ENCODE results near the gene CD300LG.

DNA sequence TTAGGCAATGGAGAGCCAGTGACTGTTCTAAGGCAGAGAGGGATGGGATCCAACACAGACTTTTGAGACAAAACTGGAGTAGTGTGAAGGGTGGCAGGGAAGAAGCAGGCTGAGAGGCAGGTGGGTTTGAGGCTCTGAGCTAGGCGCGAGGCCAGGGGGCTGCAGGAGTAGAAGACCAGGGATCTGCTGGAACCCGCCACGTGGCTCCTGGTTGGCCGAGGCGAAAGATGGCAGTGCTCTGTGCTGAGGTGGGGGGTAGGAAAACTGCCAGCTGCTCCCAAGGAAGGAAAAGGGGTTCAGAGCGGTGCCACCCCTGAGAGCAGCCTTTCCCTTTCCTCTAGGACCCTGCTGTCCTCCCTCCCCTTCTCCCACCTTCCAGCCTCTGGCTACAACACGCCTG is 5.6 kb downstream of the CD300LG start:
- no peak for TF ChIP-seq POLR2AphosphoS5 (IDR thresholded peaks at IDR 0.05)
- TF ChIP-seq, protein P1, sequence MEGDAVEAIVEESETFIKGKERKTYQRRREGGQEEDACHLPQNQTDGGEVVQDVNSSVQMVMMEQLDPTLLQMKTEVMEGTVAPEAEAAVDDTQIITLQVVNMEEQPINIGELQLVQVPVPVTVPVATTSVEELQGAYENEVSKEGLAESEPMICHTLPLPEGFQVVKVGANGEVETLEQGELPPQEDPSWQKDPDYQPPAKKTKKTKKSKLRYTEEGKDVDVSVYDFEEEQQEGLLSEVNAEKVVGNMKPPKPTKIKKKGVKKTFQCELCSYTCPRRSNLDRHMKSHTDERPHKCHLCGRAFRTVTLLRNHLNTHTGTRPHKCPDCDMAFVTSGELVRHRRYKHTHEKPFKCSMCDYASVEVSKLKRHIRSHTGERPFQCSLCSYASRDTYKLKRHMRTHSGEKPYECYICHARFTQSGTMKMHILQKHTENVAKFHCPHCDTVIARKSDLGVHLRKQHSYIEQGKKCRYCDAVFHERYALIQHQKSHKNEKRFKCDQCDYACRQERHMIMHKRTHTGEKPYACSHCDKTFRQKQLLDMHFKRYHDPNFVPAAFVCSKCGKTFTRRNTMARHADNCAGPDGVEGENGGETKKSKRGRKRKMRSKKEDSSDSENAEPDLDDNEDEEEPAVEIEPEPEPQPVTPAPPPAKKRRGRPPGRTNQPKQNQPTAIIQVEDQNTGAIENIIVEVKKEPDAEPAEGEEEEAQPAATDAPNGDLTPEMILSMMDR (IDR thresholded peaks at IDR 0.05) = no peak
